DMS53 (cell line): ENCODE measurements around the gene ACAA1.
"Not testable (repeated sequence)": the region's sequence is repeated elsewhere in the genome, so short reads cannot be mapped to it uniquely, and the experiment has no call there.

ENCODE experiments used
- DNase-seq: peaks from one replicate; lab custom pipeline; 2025; lab: John Stamatoyannopoulos, UW

The ACAA1 gene, protein sequence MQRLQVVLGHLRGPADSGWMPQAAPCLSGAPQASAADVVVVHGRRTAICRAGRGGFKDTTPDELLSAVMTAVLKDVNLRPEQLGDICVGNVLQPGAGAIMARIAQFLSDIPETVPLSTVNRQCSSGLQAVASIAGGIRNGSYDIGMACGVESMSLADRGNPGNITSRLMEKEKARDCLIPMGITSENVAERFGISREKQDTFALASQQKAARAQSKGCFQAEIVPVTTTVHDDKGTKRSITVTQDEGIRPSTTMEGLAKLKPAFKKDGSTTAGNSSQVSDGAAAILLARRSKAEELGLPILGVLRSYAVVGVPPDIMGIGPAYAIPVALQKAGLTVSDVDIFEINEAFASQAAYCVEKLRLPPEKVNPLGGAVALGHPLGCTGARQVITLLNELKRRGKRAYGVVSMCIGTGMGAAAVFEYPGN

GRCh38 chr3:38136777-38137614 lies at the start of gene ACAA1:
TSS of gene ACAA1 (minus strand) at chr3:38137127. CDS start at chr3:38137035, 92 bp downstream.
- peak; percentile 94 for DNase-seq

- DNase-seq, result no peak
Measured at GRCh38 chr3:38177181-38177580, 40.3 kb upstream of the ACAA1 start.

DNA sequence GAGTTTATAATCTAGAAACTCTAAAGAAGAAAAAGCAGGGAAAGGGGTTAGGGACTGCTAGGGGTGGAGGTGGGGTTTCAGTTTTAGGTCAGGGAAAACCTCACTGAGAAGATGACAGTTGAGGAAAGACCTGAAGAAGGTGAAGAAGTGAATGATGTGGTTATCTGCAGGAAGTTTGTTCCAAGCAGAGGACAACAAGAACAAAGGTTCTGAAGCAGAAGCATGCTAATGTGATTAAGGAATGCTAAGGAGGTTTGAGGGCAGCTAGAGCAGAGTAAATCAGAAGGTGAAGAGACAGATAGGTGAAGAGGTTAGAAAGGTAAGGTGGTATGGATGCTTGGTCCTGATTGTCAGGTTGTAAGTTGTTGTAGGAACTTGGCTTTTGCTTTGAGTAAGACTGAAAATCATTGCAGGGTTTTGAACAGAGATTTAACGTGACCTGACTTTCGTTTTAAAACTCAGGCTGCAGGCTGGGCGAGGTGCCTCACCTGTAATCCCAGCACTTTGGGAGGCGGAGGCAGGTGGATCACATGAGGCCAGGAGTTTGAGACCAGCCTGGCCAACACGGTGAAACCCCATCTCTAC lies 37.0 kb upstream of the ACAA1 start:
- DNase-seq, result no peak

DNA sequence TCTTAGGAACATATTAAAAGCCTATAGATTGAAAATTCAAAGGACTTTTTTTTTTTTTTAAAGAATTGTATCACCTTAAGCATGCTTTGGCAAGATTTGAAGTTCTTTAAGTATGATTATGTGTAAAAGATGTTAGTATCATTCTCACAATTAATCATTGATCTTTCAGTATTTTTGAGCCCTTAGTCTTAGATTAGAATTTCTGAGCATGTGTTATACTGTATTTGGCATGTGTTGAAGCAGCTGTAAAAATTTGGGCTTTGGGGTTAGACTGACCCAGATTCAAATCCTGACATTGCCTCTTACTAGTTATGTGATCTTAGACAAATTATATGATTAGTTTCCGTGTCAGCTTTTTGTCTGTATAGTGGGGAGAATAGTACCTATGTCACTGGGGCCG lies 34.7 kb upstream of the ACAA1 start:
- DNase-seq, result no peak

- DNase-seq, result no peak
Measured at GRCh38 chr3:38170722-38171121, 33.8 kb upstream of the ACAA1 start.

GRCh38 chr3:38169027-38169317 lies 32.0 kb upstream of the ACAA1 start:
- no peak for DNase-seq

DNA sequence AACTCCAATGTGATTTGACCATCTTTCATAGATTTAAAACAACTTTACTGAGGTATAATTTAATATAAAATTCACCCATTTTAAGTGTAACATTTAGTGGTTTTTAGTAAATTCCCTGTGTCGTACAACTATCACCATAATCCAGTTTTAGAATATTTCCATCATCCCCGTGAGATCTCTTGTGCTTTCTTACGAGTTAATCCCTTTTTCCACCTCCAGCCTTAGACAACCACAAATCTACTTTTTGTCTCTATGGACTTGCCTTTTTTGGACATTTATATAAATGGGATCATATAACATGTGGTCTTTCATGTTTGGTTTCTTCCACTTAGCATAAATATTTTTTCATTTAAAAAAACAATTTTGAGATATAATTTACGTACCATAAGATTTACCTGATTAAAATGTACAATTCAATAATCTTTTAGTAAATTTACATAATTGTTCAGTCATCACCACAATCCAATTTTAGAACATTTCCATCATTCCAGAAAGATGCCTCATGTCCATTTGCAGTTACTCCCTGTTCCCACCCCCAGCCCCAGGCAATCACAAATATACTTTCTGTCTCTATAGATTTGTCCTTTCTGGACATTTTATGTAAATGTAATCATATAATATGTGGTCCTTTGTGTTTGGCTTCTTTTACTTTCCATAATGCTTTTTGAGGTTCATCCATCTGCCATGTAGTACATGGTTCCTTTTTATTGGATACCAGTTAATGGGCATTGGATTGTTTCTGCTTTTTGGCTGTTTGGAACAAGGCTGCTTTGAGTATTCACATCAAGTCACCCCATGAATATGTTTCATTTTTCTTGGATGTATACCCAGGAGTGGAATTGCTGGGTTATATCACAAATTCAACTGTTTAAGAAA lies 31.5 kb upstream of the ACAA1 start:
- DNase-seq, result no peak

GRCh38 chr3:38167591-38167990 lies 30.7 kb upstream of the ACAA1 start:
- no peak for DNase-seq

DNA sequence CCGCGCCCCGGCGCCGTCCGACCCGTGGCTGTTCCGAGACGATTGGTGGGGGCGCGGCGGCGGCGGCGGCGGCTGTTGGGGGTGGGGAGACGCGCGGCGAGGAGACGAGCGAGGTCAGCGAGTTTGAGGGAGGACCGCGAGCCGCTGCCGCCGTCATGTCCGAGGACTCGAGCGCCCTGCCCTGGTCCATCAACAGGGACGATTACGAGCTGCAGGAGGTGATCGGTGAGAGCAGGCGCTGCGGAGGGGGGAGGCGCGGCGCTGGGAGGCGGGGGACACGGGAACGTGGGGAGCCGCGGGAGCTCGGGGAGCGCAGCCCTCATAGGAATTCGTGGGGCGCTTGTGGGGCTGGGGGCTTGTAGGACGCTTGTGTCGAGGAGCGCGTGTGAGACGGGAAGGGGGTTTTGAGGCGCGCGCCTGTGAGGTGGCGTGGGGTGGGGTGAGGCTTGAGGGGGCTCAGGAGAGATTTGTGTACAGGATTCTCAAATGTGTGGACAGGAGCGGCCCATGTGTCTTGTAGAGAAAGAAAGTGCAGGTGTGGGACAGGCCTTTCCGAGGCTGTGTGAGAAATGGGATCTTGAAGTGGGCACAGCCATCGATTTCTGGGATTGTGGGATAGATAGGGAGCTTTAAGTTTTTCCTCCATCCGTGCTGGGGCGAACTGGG lies 28.9 kb upstream of the ACAA1 start:
- peak; percentile 58 for DNase-seq

DNA sequence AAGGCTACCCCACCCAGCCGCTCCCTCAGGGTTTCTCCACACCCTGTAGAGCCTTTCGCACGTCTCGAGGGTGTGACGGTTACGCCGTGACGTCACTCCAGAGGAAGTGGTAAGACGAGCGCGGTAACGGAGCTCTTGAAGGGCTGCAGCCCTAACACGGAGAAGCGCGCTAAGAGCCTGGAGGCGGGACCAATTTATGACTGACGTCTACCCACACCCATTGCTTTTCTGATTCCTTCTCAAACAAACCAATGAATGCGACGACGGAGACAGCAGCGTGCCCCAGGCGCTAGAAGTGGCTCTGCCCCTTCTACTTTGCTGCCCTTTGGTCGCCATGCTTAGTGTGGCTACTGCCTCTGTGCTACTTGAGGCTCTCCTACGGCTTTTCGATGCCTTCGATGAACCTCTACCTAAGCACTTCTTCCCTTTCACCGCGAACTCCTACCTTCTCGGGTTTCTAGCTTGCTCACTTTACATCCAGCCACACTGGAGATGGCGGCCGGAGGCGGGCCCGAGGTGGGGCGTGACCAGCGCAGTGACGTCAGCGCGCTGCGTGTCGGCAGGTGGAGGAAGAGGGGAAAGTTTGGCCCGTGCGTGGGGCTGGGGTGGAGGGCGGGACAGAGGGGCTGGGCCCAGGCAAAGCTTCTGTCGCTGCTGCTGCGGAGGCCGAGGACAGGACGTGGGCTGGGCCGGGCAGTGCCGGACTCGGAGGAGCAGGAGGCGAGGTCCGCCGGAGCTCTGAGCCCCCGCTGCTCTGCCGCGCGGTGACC lies 28.2 kb upstream of the ACAA1 start, which contains the start of gene OXSR1:
Gene OXSR1, plus strand, starts transcription at position 586 of the 770 bp plus-strand sequence. CDS start 340 bp downstream, outside the sequence.
- peak; percentile 96 for DNase-seq

- no peak for DNase-seq
Measured at GRCh38 chr3:38164643-38164951, 27.7 kb upstream of the ACAA1 start.

DNA sequence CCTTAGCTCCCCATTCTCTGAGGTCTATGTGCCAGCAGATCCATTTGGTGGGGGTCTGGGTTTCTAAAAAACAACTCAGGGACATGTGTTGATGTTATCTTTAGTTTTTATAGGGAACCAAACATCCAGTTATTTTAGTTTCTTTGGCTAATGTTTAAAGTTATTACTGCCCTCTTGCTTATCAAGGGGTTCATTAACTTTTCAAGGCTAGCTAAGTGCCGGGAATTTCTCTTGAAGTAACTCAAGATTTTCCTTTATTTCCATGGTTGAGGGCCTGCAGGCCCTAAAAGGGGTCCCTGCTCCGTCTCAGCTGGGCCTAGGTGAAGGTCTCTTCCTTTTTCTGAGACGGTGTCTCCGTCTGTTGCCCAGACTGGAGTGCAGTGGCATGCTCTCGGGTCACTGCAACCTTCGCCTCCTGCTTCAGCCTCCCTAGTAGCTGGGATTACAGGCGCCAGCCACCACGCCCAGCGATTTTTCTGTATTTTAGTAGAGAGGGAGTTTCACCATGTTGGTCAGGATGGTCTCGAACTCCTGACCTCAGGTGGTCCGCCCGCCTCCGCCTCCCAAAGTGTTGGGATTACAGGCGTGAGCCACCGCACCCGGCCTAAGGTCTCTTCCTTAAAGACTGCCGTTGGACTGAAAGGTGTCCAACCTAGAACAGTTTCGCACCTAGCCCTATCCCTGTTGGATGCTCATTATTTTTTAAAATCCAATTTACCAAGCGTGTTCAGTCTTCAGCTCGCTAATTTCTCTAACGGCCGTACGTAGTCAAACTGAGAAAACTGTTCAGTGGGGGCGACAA lies 27.1 kb upstream of the ACAA1 start:
- no peak for DNase-seq

DNA sequence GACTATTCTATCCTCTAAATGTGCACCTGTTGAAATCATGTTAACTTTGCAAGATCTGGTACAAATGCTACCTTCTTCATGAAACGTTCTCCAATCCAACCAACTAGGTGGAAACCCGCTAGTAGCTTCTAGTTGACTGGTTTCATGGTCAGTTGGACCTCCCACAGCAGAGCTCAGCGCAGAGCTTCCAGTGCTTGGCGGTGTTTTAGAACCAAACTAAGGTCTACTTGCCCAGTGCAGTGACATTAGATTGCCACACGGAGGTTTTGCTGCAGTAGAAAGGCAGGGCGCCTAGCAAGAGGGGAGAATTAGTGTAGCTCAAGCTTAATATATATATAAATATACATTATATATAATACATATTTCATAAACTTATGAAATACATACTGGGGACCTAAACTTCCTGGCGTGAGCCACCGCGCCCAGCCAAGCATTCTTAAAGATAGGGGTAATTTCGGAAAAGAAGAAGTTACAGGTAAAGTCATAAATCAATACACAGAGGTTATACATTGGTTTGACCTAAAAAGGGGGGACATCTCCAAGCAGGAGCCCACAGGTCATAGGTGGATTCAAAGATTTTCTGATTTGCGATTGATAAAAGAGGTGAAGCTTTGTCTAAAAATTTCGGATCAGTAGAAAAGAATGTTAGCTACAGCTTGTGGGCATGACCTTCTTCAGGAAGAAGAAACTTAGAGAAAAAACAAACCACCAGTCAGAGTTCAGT lies 26.4 kb upstream of the ACAA1 start:
- peak; percentile 45 for DNase-seq

DNA sequence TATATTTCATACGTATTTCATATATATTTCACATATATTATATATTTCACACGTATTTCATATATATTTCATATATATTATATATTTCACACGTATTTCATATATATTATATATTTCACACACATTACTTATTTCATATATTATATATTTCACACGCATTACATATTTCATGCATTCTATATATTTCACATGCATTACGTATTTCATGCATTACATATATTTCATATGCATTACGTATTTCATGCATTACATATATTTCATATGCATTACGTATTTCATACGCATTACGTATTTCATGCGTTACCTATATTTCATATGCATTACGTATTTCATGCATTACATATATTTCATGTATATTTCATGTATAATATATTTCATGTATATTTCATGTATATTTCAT lies 23.8 kb upstream of the ACAA1 start:
- DNase-seq, result not testable (repeated sequence)

DNA sequence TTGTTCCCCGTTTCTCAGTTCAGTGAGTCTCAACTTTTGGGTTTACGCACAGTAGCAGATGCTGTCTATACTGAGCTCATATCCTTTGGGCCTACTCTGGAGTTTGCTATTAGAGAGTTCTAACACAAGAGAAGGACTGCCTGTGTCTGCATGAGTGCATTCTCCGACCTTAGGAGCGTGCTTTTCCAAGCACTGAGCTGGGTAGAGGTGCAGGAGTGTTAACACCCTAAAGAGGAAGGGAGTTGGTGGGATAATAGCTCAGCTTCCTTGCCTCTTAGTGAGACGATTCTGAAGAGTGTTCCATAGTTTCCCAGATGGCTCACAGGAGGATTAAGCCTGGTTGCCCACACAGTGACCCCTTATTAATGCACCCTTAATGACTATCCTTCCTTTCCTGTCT lies 21.5 kb upstream of the ACAA1 start:
- no peak for DNase-seq

DNA sequence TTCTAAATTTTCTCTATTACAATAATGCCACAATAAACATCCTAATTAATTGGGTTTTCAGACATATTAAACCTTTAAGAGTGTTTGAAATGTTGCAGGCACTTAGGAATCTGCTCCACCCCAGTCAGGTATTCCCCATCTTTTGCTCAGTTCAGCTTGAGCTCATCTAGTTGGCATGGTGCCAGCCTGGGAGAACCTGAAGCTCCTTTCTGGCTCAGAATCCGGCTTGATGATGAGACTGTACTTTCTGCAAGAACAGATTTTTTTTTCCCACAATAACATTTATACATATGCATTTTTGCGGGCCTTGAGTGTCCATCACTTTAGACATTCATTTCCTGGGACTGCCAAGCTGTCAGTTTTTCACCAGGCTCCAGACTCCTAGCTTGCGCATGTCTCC lies 20.7 kb upstream of the ACAA1 start:
- peak; percentile 17 for DNase-seq

- no peak for DNase-seq
Measured at GRCh38 chr3:38157117-38157516, 20.2 kb upstream of the ACAA1 start.

- DNase-seq, result no peak
Measured at GRCh38 chr3:38155825-38156224, 18.9 kb upstream of the ACAA1 start.

DNA sequence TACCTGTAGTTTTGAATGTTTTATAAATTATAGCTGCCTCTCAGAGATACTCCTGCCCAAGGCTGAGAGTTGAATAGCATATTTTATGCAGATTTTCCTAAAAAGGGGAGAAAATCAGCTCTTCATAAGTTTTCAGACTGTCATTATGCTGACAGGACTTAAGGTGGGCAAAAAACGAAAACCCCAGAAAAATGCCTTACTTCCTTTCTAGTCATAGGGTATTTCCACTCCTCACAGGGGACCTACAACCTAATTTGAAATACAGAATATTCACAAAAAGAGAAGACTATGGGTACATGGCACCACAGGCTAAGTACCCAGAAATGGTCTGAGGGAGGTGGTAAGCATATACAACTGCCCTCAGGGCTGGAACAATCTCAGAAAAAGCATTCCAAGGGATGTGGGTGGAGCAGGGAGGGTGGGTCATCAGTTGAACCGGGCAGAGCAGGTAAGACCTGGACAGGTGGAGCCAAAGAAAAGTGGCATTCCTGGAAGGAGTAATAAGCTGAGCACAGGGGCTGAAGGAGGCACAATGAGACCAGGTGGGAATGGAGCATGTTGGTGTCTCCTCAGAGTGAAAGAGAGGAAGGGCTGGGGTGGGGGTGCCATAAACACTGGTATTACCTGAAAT lies 17.8 kb upstream of the ACAA1 start:
- DNase-seq, result no peak
